HepG2 (cell line): ENCODE results near the gene CD53. TPM values are rescaled to one million over a fixed set of nuclear protein-coding genes. Genes with fewer than 3 reads are reported as not detected.

Experiments used
- ATAC-seq: fragments of 200-7000 bp; cut with Tn5 transposase; 3 replicates; pipeline ENCODE4 v1.9.1; 2020; ENCODE audit warnings: mild to moderate bottlenecking, moderate library complexity
- BruUV-seq: library from RNA; stranded (reverse); fragments of 400-500 nt; replicated peaks from 2 replicates; lab custom pipeline; 2021; lab: Mats Ljungman, UMichigan
- CTCF ChIA-PET: fragments of 300-600 bp; formaldehyde crosslinking; extraction: SDS; loops from one replicate; lab custom pipeline; 2021; ENCODE audit warnings: low total read pairs, inconsistent platforms, low intra/inter-chr PET ratio; lab: Yijun Ruan, JAX
- POLR2A ChIA-PET: fragments of 350-600 bp; sonication (Branson Sonifier 250); formaldehyde crosslinking; loops from one replicate; lab custom pipeline; 2020; ENCODE audit warnings: antibody characterized with exemption, inconsistent platforms; lab: Yijun Ruan, JAX
- DNase-seq: peaks from one replicate; pipeline ENCODE4 v3.0.0-alpha.2; 2015; ENCODE audit warnings: low spot score
- FAIRE-seq: peaks from 3 replicates; lab custom pipeline; 2011; peaks lifted over from hg19 to GRCh38; lab: Jason Lieb, UNC
- H2AFZ ChIP-seq: one replicate; pipeline ENCODE4 v1.6.1; 2011; ENCODE audit warnings: low read length, inconsistent platforms
- H3K27ac ChIP-seq: fragments of 300-600 bp; 3 replicates; pipeline ENCODE4 v1.8.0; 2011; ENCODE audit warnings: mixed run types, mild to moderate bottlenecking, mixed read lengths, low read length, inconsistent platforms; ENCODE audit not compliant: insufficient read depth; ENCODE audit errors: extremely low read length
- H3K27me3 ChIP-seq, 2 experiments: fragments of 200-600 bp in 1 of 2; 2 replicates in 1 of 2; 3 replicates in 1 of 2; pipeline versions ENCODE4 v1.6.0 to v1.8.0; 2011; ENCODE audit warnings: low read length in 2 of 2, mild to moderate bottlenecking in 2 of 2, moderate library complexity in 2 of 2, inconsistent platforms in 1 of 2; ENCODE audit not compliant: insufficient read depth in 2 of 2, control insufficient read depth in 1 of 2
- H3K36me3 ChIP-seq, 2 experiments: fragments of 200-600 bp in 1 of 2; replicated peaks in 1 of 2; 2 replicates in 1 of 2; 3 replicates in 1 of 2; pipeline versions ENCODE4 v1.5.1 to v1.8.0; 2011; ENCODE audit warnings: low read length in 2 of 2, inconsistent platforms in 1 of 2; ENCODE audit not compliant: insufficient read depth in 2 of 2, control insufficient read depth in 1 of 2
- H3K4me1 ChIP-seq: 2 replicates; pipeline ENCODE4 v1.5.1; 2012; ENCODE audit warnings: low read length, inconsistent platforms; ENCODE audit not compliant: insufficient read depth
- H3K4me2 ChIP-seq: 2 replicates; pipeline ENCODE4 v1.6.0; 2011; ENCODE audit warnings: low read depth, low read length, inconsistent platforms
- H3K4me3 ChIP-seq, 3 experiments: fragments of 200-600 bp in 1 of 3; sonication (generic), shearing (Covaris generic) in 1 of 3; replicated peaks in 1 of 3; 2 replicates each; pipeline ENCODE4 v1.5.1; 2011 to 2016; ENCODE audit warnings: low read length in 3 of 3, inconsistent platforms in 2 of 3, low read depth in 2 of 3, mild to moderate bottlenecking in 2 of 3, control low read depth in 1 of 3, mixed read lengths in 1 of 3; ENCODE audit not compliant: insufficient read depth in 1 of 3
- H3K79me2 ChIP-seq: one replicate; pipeline ENCODE4 v1.6.1; 2011; ENCODE audit warnings: low read length, inconsistent platforms; ENCODE audit not compliant: insufficient read depth
- H3K9ac ChIP-seq: 2 replicates; pipeline ENCODE4 v1.6.0; 2011; ENCODE audit warnings: mild to moderate bottlenecking, low read depth, low read length, inconsistent platforms; ENCODE audit not compliant: insufficient read depth
- H3K9me3 ChIP-seq: 2 replicates; pipeline ENCODE4 v1.5.1; 2012; ENCODE audit warnings: mild to moderate bottlenecking, low read length
- H4K20me1 ChIP-seq: 2 replicates; pipeline ENCODE4 v1.6.0; 2011; ENCODE audit warnings: inconsistent platforms, mild to moderate bottlenecking, low read length, moderate library complexity; ENCODE audit not compliant: insufficient read depth
- DBP ChIP-seq: sonication (generic); formaldehyde crosslinking; IDR thresholded peaks from 2 replicates; pipeline ENCODE4 v1.4.0; 2020; ENCODE audit warnings: missing genetic modification reagents; ENCODE audit errors: not compliant biosample characterization
- GABPB1 ChIP-seq: IDR thresholded peaks from 2 replicates; pipeline ENCODE4 v1.6.1; 2016; ENCODE audit warnings: mild to moderate bottlenecking, missing genetic modification reagents, moderate library complexity, missing compliant biosample characterization
- KIAA2018 ChIP-seq: sonication (generic); formaldehyde crosslinking; IDR thresholded peaks from 2 replicates; pipeline ENCODE4 v1.5.0; 2020; ENCODE audit warnings: mild to moderate bottlenecking, missing genetic modification reagents, borderline replicate concordance
- NFIB ChIP-seq: sonication (generic); formaldehyde crosslinking; IDR thresholded peaks from 2 replicates; pipeline ENCODE4 v1.9.0; 2021; ENCODE audit warnings: missing genetic modification reagents, mild to moderate bottlenecking, borderline replicate concordance
- RBM39 ChIP-seq: fragments of 200-400 bp; formaldehyde crosslinking; IDR thresholded peaks from one replicate; pipeline ENCODE4 v1.6.1; 2018; ENCODE audit warnings: antibody characterized with exemption, mild to moderate bottlenecking, low read depth, low read length; ENCODE audit not compliant: poor library complexity, severe bottlenecking
- TFDP2 ChIP-seq: sonication (generic); formaldehyde crosslinking; IDR thresholded peaks from 2 replicates; pipeline ENCODE4 v1.4.0; 2020; ENCODE audit warnings: missing genetic modification reagents
- ZBED4 ChIP-seq: sonication (generic); formaldehyde crosslinking; IDR thresholded peaks from 2 replicates; pipeline ENCODE4 v1.4.0; 2020; ENCODE audit warnings: missing genetic modification reagents, borderline replicate concordance
- WGBS: methylation state at CpG from one replicate; pipeline ENCODE4 v1.1.6; 2017; ENCODE audit warnings: low lambda C conversion rate; 5-methylcytosine and 5-hydroxymethylcytosine counted together
- in situ Hi-C: cut with HindIII; loops from 2 replicates; pipeline ENCODE4 v1.10.0; 2017; ENCODE audit warnings: low pct_unique_long_range_greater_than_20kb; ENCODE audit not compliant: extremely low pct_ligation_motif_present
- intact Hi-C: fragments of 100-400 bp; cut with micrococcal nuclease; formaldehyde crosslinking; loops from one replicate; pipeline ENCODE4 v1.10.0; 2022; ENCODE audit not compliant: unreplicated experiment
- polyA plus RNA-seq, 8 experiments: library from polyadenylated mRNA; depleted of rRNA in 3 of 8; stranded (reverse) in 7 of 8; unstranded in 1 of 8; fragments of >200 nt; fragmentation: Illumina TruSeq in 4 of 8; extraction: Trizol in 4 of 8; gene quantifications; 2 replicates each; pipeline versions ENCODE4 v1.2.1 to v1.2.3, GENCODE V29; 2011 to 2016; ENCODE audit warnings: low read depth in 4 of 8, missing spikeins in 1 of 8, mixed read lengths in 1 of 8; ENCODE audit not compliant: insufficient read depth in 1 of 8
- total RNA-seq, 5 experiments: library from RNA; depleted of rRNA; stranded (reverse); fragments of >200 nt; fragmentation: Illumina TruSeq; extraction: Trizol; gene quantifications; 2 replicates each; pipeline ENCODE4 v1.2.3, GENCODE V29; 2016; ENCODE audit warnings: low read depth in 1 of 5

The CD53 gene
- total and polyA plus RNA-seq, 2 of the 13 experiments (the other 11 are each of a cell fraction or from before 2014, with no cell fraction given), result not detected

- no peaks in the 10 kb centered on the region for H3K79me2 ChIP-seq
- H4K20me1 ChIP-seq, result no peaks in the 10 kb centered on the region
- H3K4me1 ChIP-seq, result no peaks in the 10 kb centered on the region
- ChIA-PET CTCF (no interaction called here), POLR2A (no interaction called here)
- no peak overlapping the region for H3K4me3 ChIP-seq
- no peak overlapping the region for H2AFZ ChIP-seq
- FAIRE-seq (no peak), DNase-seq (no peak), ATAC-seq (no peak)
- in situ Hi-C loops (no loop called here), intact Hi-C loops (no loop called here)
- no peaks in the 10 kb centered on the region for H3K9me3 ChIP-seq
- H3K27me3 ChIP-seq, result no peaks in the 10 kb centered on the region; a peak in 1 of 5 replicates
- no peak overlapping the region for H3K4me2 ChIP-seq
- WGBS, result 0% methylated on average over 1 of the region's 1 CpG
- H3K9ac ChIP-seq, result no peak overlapping the region
- H3K27ac ChIP-seq, result no peak overlapping the region
- no TSS peak for BruUV-seq
- H3K36me3 ChIP-seq, result no peaks in the 10 kb centered on the region
- TF ChIP-seq NFIB (CRISPR knock-in tag), result no peak
- no peak for TF ChIP-seq TFDP2 (CRISPR knock-in tag)
- TF ChIP-seq RBM39, result no peak
- no peak for TF ChIP-seq KIAA2018 (CRISPR knock-in tag)
- no peak for TF ChIP-seq ZBED4 (CRISPR knock-in tag)
- TF ChIP-seq GABPB1 (CRISPR knock-in tag), result no peak
- TF ChIP-seq DBP, result no peak
Observed at GRCh38 chr1:110864287-110864686, 8.7 kb upstream of the CD53 start.
